K562 (cell line): ENCODE measurements around the gene ACAD10.

Experiments used
- ATF2 ChIP-seq: sonication (generic); formaldehyde crosslinking; IDR thresholded peaks from 2 replicates; pipeline ENCODE4 v1.8.1; 2022; ENCODE audit warnings: missing genetic modification reagents
- BHLHE40 ChIP-seq: IDR thresholded peaks from 2 replicates; pipeline ENCODE4 v1.6.1; 2011; ENCODE audit warnings: low read length, improper control_type of control experiment
- KLF10 ChIP-seq: fragments of 250-450 bp; sonication (Bioruptor Pico); IDR thresholded peaks from 2 replicates; pipeline ENCODE4 v1.6.1; 2021; ENCODE audit warnings: matching md5 sums
- KLF16 ChIP-seq: IDR thresholded peaks from 2 replicates; pipeline ENCODE4 v1.6.1; 2016; ENCODE audit warnings: antibody characterized with exemption
- NR1H2 ChIP-seq: sonication (generic); formaldehyde crosslinking; IDR thresholded peaks from 2 replicates; pipeline ENCODE4 v1.4.0; 2020; ENCODE audit warnings: mild to moderate bottlenecking, missing genetic modification reagents
- POLR2AphosphoS5 ChIP-seq: IDR thresholded peaks from 2 replicates; pipeline ENCODE4 v1.6.1; 2011; ENCODE audit warnings: mild to moderate bottlenecking, low read depth, low read length, moderate library complexity; ENCODE audit not compliant: control insufficient read depth, insufficient read depth
- SREBF1 ChIP-seq: fragments of 150-350 bp; IDR thresholded peaks from 2 replicates; pipeline ENCODE4 v1.6.1; 2014; ENCODE audit warnings: antibody characterized with exemption, low read depth, low read length, borderline replicate concordance
- ZBTB26 ChIP-seq: fragments of 450-650 bp; formaldehyde crosslinking; IDR thresholded peaks from 2 replicates; pipeline ENCODE4 v1.4.0; 2022; ENCODE audit warnings: missing genetic modification characterization
- TF ChIP-seq, protein P1 (sequence below), 3 experiments: IDR thresholded peaks in 2 of 3; conservative IDR thresholded peaks in 1 of 3; 2 replicates each; pipeline ENCODE4 v1.5.1; 2011 to 2012; ENCODE audit warnings: low read length in 3 of 3, mild to moderate bottlenecking in 3 of 3, control low read depth in 2 of 3, improper control_type of control experiment in 1 of 3, inconsistent platforms in 1 of 3, low read depth in 1 of 3, mixed read lengths in 1 of 3, moderate library complexity in 1 of 3; ENCODE audit not compliant: insufficient read depth in 2 of 3

GRCh38 chr12:111780166-111780565 lies 94.3 kb downstream of the ACAD10 start:
- TF ChIP-seq ZBTB26 (CRISPR knock-in tag) (no peak), SREBF1 (no peak), POLR2AphosphoS5 (no peak), NR1H2 (CRISPR knock-in tag) (no peak), BHLHE40 (no peak), ATF2 (no peak), KLF10 (CRISPR knock-in tag) (no peak), KLF16 (no peak)
- TF ChIP-seq, protein P1, sequence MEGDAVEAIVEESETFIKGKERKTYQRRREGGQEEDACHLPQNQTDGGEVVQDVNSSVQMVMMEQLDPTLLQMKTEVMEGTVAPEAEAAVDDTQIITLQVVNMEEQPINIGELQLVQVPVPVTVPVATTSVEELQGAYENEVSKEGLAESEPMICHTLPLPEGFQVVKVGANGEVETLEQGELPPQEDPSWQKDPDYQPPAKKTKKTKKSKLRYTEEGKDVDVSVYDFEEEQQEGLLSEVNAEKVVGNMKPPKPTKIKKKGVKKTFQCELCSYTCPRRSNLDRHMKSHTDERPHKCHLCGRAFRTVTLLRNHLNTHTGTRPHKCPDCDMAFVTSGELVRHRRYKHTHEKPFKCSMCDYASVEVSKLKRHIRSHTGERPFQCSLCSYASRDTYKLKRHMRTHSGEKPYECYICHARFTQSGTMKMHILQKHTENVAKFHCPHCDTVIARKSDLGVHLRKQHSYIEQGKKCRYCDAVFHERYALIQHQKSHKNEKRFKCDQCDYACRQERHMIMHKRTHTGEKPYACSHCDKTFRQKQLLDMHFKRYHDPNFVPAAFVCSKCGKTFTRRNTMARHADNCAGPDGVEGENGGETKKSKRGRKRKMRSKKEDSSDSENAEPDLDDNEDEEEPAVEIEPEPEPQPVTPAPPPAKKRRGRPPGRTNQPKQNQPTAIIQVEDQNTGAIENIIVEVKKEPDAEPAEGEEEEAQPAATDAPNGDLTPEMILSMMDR (IDR thresholded peaks at IDR 0.05 in 2 of 3, conservative IDR thresholded peaks at IDR 0.05 in 1 of 3; ENCODE audit: insufficient read depth in 2 of 3, low read depth in 1 of 3, low read length in 3 of 3) = no peak
